HCT116 (cell line): ENCODE measurements around the gene GDAP2. TPM values are rescaled to one million over a fixed set of nuclear protein-coding genes. Genes with fewer than 3 reads are reported as not detected.

ENCODE experiments used
- ATAC-seq: fragments of 200-7000 bp; cut with Tn5 transposase; 2 replicates; pipeline ENCODE4 v1.9.1; 2020; ENCODE audit warnings: mild to moderate bottlenecking, moderate library complexity
- BruUV-seq: library from RNA; stranded (reverse); fragments of 400-500 nt; replicated peaks from 2 replicates; lab custom pipeline; 2021; lab: Mats Ljungman, UMichigan
- CTCF ChIA-PET: fragments of 300-600 bp; sonication (Branson Sonifier 250); formaldehyde crosslinking; loops from one replicate; lab custom pipeline; 2021; ENCODE audit warnings: antibody characterized with exemption; lab: Charles Lee
- POLR2A ChIA-PET: fragments of 300-600, 350-600 bp; sonication (Branson Sonifier 250); formaldehyde crosslinking; loops from one replicate; lab custom pipeline; 2021; ENCODE audit warnings: antibody characterized with exemption; lab: Charles Lee
- RAD21 ChIA-PET, 2 experiments: fragments of 300-600 bp; sonication (Branson Sonifier 250); formaldehyde crosslinking; loops; one replicate each; lab custom pipeline; 2023; ENCODE audit warnings: low total read pairs in 2 of 2; ENCODE audit not compliant: uncharacterized antibody in 2 of 2, unreplicated experiment in 2 of 2, low non-redundant PET in 1 of 2; lab: Charles Lee
- DNase-seq: peaks from one replicate; pipeline ENCODE4 v3.0.0-alpha.2; 2010; ENCODE audit warnings: low read depth, low spot score
- H2AFZ ChIP-seq: fragments of 200-600 bp; shearing (Covaris generic), sonication (generic); 2 replicates; pipeline ENCODE4 v1.6.1; 2017; ENCODE audit warnings: low read depth, mixed run types, mixed read lengths, antibody characterized with exemption, low read length; ENCODE audit not compliant: poor library complexity, severe bottlenecking
- H3K27ac ChIP-seq: 2 replicates; pipeline ENCODE4 v1.5.1; 2012; ENCODE audit warnings: low read depth, low read length
- H3K27me3 ChIP-seq: fragments of 200-600 bp; sonication (generic); 2 replicates; pipeline ENCODE4 v1.6.1; 2016; ENCODE audit warnings: mixed run types, low read length, mixed read lengths; ENCODE audit not compliant: insufficient read depth
- H3K36me3 ChIP-seq, 2 experiments: fragments of 200-500 bp in 1 of 2; fragments of 200-600 bp in 1 of 2; sonication (Bioruptor generic) in 1 of 2; sonication (generic) in 1 of 2; 2 replicates each; pipeline versions ENCODE4 v1.5.1 to v1.6.1; 2014 to 2016; ENCODE audit warnings: low read length in 2 of 2, inconsistent platforms in 1 of 2, mixed read lengths in 1 of 2, mixed run types in 1 of 2; ENCODE audit not compliant: insufficient read depth in 2 of 2, control insufficient read depth in 1 of 2
- H3K4me1 ChIP-seq, 2 experiments: fragments of 200-600 bp in 1 of 2; sonication (generic) in 1 of 2; 2 replicates each; pipeline versions ENCODE4 v1.5.1 to v1.6.1; 2012 to 2017; ENCODE audit warnings: low read length in 2 of 2, inconsistent platforms in 1 of 2, mild to moderate bottlenecking in 1 of 2, mixed read lengths in 1 of 2, mixed run types in 1 of 2, moderate library complexity in 1 of 2; ENCODE audit not compliant: insufficient read depth in 2 of 2, control insufficient read depth in 1 of 2
- H3K4me2 ChIP-seq: fragments of 200-600 bp; sonication (generic); 2 replicates; pipeline ENCODE4 v1.6.1; 2017; ENCODE audit warnings: mixed run types, low read length, mixed read lengths
- H3K4me3 ChIP-seq, 2 experiments: fragments of 200-600 bp in 1 of 2; sonication (generic) in 1 of 2; replicated peaks in 1 of 2; 2 replicates each; pipeline ENCODE4 v1.5.1; 2011 to 2016; ENCODE audit warnings: low read length in 2 of 2, control low read depth in 1 of 2, low read depth in 1 of 2, mild to moderate bottlenecking in 1 of 2, mixed read lengths in 1 of 2, mixed run types in 1 of 2
- H3K79me2 ChIP-seq: fragments of 200-600 bp; sonication (generic); 2 replicates; pipeline ENCODE4 v1.6.1; 2017; ENCODE audit warnings: mild to moderate bottlenecking, mixed run types, low read length, moderate library complexity, mixed read lengths; ENCODE audit not compliant: insufficient read depth
- H3K9ac ChIP-seq: fragments of 200-600 bp; sonication (generic); 2 replicates; pipeline ENCODE4 v1.6.1; 2016; ENCODE audit warnings: low read length, mixed read lengths
- H3K9me2 ChIP-seq: fragments of 200-600 bp; sonication (generic), shearing (Covaris generic); 2 replicates; pipeline ENCODE4 v1.6.1; 2017; ENCODE audit warnings: mixed run types, mild to moderate bottlenecking, moderate library complexity; ENCODE audit not compliant: insufficient read depth
- H3K9me3 ChIP-seq, 2 experiments: fragments of 200-500 bp in 1 of 2; fragments of 200-600 bp in 1 of 2; sonication (Bioruptor generic) in 1 of 2; sonication (generic) in 1 of 2; 2 replicates each; pipeline ENCODE4 v1.6.1; 2014 to 2017; ENCODE audit warnings: low read length in 2 of 2, mixed read lengths in 2 of 2, inconsistent platforms in 1 of 2, low read depth in 1 of 2, mild to moderate bottlenecking in 1 of 2, mixed run types in 1 of 2, moderate library complexity in 1 of 2; ENCODE audit not compliant: control insufficient read depth in 1 of 2, insufficient read depth in 1 of 2
- H4K20me1 ChIP-seq: fragments of 200-600 bp; sonication (generic), shearing (Covaris generic); 2 replicates; pipeline ENCODE4 v1.6.1; 2017; ENCODE audit warnings: mixed run types, mild to moderate bottlenecking, moderate library complexity; ENCODE audit not compliant: insufficient read depth
- CBX3 ChIP-seq: IDR thresholded peaks from 2 replicates; pipeline ENCODE4 v1.6.1; 2012; ENCODE audit warnings: low read depth
- CEBPB ChIP-seq: IDR thresholded peaks from 2 replicates; pipeline ENCODE4 v1.6.1; 2012; ENCODE audit warnings: low read depth
- EGR1 ChIP-seq: IDR thresholded peaks from 2 replicates; pipeline ENCODE4 v1.6.1; 2012; ENCODE audit warnings: low read depth
- ELF1 ChIP-seq: IDR thresholded peaks from 2 replicates; pipeline ENCODE4 v1.6.1; 2012; ENCODE audit warnings: low read depth, borderline replicate concordance
- EZH2 ChIP-seq: fragments of 200-600 bp; sonication (generic); IDR thresholded peaks from 2 replicates; pipeline ENCODE4 v1.6.1; 2017; ENCODE audit warnings: antibody characterized with exemption, mixed run types
- EZH2phosphoT487 ChIP-seq: fragments of 200-600 bp; IDR thresholded peaks from 2 replicates; pipeline ENCODE4 v1.6.1; 2018; ENCODE audit warnings: antibody characterized with exemption, borderline replicate concordance
- FOSL1 ChIP-seq: IDR thresholded peaks from 2 replicates; pipeline ENCODE4 v1.6.1; 2012; ENCODE audit warnings: low read depth
- JUND ChIP-seq: IDR thresholded peaks from 2 replicates; pipeline ENCODE4 v1.6.1; 2012
- POLR2A ChIP-seq: IDR thresholded peaks from 2 replicates; pipeline ENCODE4 v1.7.0; 2011; ENCODE audit warnings: borderline replicate concordance; ENCODE audit not compliant: insufficient read depth, insufficient read length; ENCODE audit errors: extremely low read depth
- POLR2AphosphoS5 ChIP-seq: IDR thresholded peaks from 2 replicates; pipeline ENCODE4 v1.6.1; 2011; ENCODE audit warnings: mild to moderate bottlenecking, low read depth, low read length, moderate library complexity
- SRF ChIP-seq: IDR thresholded peaks from 2 replicates; pipeline ENCODE4 v1.6.1; 2012; ENCODE audit warnings: low read depth
- TCF7L2 ChIP-seq: IDR thresholded peaks from 2 replicates; pipeline ENCODE4 v1.7.0; 2011; ENCODE audit warnings: borderline replicate concordance, inconsistent platforms; ENCODE audit not compliant: insufficient read depth, insufficient read length; ENCODE audit errors: extremely low read depth
- YY1 ChIP-seq: IDR thresholded peaks from 2 replicates; pipeline ENCODE4 v1.6.1; 2011; ENCODE audit warnings: low read length, low read depth, moderate library complexity, mild to moderate bottlenecking; ENCODE audit not compliant: insufficient replicate concordance; ENCODE audit errors: extremely low read depth
- ZFX ChIP-seq: fragments of 450-650 bp; IDR thresholded peaks from 2 replicates; pipeline ENCODE4 v1.6.1; 2017
- ZNF274 ChIP-seq: fragments of 200-500 bp; sonication (Bioruptor generic); IDR thresholded peaks from 2 replicates; pipeline ENCODE4 v1.6.1; 2014; ENCODE audit warnings: mild to moderate bottlenecking, low read depth, low read length, inconsistent platforms
- intact Hi-C: fragments of 100-400 bp; cut with micrococcal nuclease; formaldehyde crosslinking; loops from 2 replicates; pipeline ENCODE4 v1.10.0; 2022
- total RNA-seq: library from RNA; stranded (reverse); gene quantifications from one replicate; pipeline ENCODE4 v1.2.1, GENCODE V29; 2021; ENCODE audit not compliant: unreplicated experiment
- TF ChIP-seq, protein P1 (sequence below): IDR thresholded peaks from 2 replicates; pipeline ENCODE4 v1.6.1; 2012
- TF ChIP-seq, protein P2 (sequence below), 3 experiments: fragments of 200-600 bp in 1 of 3; sonication (generic) in 1 of 3; IDR thresholded peaks in 2 of 3; conservative IDR thresholded peaks in 1 of 3; 2 replicates each; pipeline ENCODE4 v1.5.1; 2012 to 2017; ENCODE audit warnings: low read depth in 2 of 3, low read length in 2 of 3, antibody characterized with exemption in 1 of 3, borderline replicate concordance in 1 of 3, control low read depth in 1 of 3, mild to moderate bottlenecking in 1 of 3, mixed read lengths in 1 of 3, mixed run types in 1 of 3, moderate library complexity in 1 of 3; ENCODE audit not compliant: insufficient read depth in 1 of 3
- TF ChIP-seq, protein P3 (sequence below): IDR thresholded peaks from 2 replicates; pipeline ENCODE4 v1.6.1; 2012
- TF ChIP-seq, protein P4 (sequence below): IDR thresholded peaks from 2 replicates; pipeline ENCODE4 v1.6.1; 2011; ENCODE audit warnings: mild to moderate bottlenecking, low read length, moderate library complexity; ENCODE audit not compliant: insufficient replicate concordance; ENCODE audit errors: extremely low read depth
- TF ChIP-seq, protein P5 (sequence below): IDR thresholded peaks from 2 replicates; pipeline ENCODE4 v1.6.1; 2012; ENCODE audit warnings: low read depth

Gene GDAP2
- total RNA-seq, 1 experiment from 2014 or later = 21.4 TPM

GRCh38 chr1:117834416-117834815 is 95.0 kb downstream of the GDAP2 start:
- no peak overlapping the region for H3K27ac ChIP-seq
- no peaks in the 10 kb centered on the region for H3K9me2 ChIP-seq
- no peaks in the 10 kb centered on the region for H4K20me1 ChIP-seq
- no peak overlapping the region for H2AFZ ChIP-seq
- intact Hi-C loops = no loop called here
- no peak overlapping the region for H3K4me3 ChIP-seq
- ATAC-seq (no peak), DNase-seq (no peak)
- CTCF ChIA-PET = no interaction called here
- H3K9ac ChIP-seq = no peak overlapping the region
- H3K4me1 ChIP-seq = peaks cover 0 to 9% of the 10 kb centered on the region in 2 experiments; a peak in 2 of 4 replicates
- RAD21 ChIA-PET = no interaction called here
- H3K27me3 ChIP-seq = no peaks in the 10 kb centered on the region
- H3K36me3 ChIP-seq = no peaks in the 10 kb centered on the region
- H3K79me2 ChIP-seq = no peaks in the 10 kb centered on the region
- TF ChIP-seq POLR2A = no peak
- TF ChIP-seq POLR2AphosphoS5 = no peak
- TF ChIP-seq CBX3 = no peak
- TF ChIP-seq YY1 = no peak
- TF ChIP-seq, protein P1, sequence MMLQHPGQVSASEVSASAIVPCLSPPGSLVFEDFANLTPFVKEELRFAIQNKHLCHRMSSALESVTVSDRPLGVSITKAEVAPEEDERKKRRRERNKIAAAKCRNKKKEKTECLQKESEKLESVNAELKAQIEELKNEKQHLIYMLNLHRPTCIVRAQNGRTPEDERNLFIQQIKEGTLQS = no peak
- TF ChIP-seq, protein P2, sequence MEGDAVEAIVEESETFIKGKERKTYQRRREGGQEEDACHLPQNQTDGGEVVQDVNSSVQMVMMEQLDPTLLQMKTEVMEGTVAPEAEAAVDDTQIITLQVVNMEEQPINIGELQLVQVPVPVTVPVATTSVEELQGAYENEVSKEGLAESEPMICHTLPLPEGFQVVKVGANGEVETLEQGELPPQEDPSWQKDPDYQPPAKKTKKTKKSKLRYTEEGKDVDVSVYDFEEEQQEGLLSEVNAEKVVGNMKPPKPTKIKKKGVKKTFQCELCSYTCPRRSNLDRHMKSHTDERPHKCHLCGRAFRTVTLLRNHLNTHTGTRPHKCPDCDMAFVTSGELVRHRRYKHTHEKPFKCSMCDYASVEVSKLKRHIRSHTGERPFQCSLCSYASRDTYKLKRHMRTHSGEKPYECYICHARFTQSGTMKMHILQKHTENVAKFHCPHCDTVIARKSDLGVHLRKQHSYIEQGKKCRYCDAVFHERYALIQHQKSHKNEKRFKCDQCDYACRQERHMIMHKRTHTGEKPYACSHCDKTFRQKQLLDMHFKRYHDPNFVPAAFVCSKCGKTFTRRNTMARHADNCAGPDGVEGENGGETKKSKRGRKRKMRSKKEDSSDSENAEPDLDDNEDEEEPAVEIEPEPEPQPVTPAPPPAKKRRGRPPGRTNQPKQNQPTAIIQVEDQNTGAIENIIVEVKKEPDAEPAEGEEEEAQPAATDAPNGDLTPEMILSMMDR (IDR thresholded peaks at IDR 0.05 in 2 of 3, conservative IDR thresholded peaks at IDR 0.05 in 1 of 3; ENCODE audit: borderline replicate concordance in 1 of 3, insufficient read depth in 1 of 3, low read depth in 2 of 3, low read length in 2 of 3) = no peak
- no peak for TF ChIP-seq EZH2
- TF ChIP-seq, protein P3, sequence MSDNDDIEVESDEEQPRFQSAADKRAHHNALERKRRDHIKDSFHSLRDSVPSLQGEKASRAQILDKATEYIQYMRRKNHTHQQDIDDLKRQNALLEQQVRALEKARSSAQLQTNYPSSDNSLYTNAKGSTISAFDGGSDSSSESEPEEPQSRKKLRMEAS = no peak
- no peak for TF ChIP-seq EZH2phosphoT487
- TF ChIP-seq ELF1 = no peak
- TF ChIP-seq, protein P4, sequence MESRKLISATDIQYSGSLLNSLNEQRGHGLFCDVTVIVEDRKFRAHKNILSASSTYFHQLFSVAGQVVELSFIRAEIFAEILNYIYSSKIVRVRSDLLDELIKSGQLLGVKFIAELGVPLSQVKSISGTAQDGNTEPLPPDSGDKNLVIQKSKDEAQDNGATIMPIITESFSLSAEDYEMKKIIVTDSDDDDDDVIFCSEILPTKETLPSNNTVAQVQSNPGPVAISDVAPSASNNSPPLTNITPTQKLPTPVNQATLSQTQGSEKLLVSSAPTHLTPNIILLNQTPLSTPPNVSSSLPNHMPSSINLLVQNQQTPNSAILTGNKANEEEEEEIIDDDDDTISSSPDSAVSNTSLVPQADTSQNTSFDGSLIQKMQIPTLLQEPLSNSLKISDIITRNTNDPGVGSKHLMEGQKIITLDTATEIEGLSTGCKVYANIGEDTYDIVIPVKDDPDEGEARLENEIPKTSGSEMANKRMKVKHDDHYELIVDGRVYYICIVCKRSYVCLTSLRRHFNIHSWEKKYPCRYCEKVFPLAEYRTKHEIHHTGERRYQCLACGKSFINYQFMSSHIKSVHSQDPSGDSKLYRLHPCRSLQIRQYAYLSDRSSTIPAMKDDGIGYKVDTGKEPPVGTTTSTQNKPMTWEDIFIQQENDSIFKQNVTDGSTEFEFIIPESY = no peak
- no peak for TF ChIP-seq SRF
- TF ChIP-seq CEBPB = no peak
- TF ChIP-seq FOSL1 = no peak
- TF ChIP-seq ZFX = no peak
- no peak for TF ChIP-seq TCF7L2
- TF ChIP-seq, protein P5, sequence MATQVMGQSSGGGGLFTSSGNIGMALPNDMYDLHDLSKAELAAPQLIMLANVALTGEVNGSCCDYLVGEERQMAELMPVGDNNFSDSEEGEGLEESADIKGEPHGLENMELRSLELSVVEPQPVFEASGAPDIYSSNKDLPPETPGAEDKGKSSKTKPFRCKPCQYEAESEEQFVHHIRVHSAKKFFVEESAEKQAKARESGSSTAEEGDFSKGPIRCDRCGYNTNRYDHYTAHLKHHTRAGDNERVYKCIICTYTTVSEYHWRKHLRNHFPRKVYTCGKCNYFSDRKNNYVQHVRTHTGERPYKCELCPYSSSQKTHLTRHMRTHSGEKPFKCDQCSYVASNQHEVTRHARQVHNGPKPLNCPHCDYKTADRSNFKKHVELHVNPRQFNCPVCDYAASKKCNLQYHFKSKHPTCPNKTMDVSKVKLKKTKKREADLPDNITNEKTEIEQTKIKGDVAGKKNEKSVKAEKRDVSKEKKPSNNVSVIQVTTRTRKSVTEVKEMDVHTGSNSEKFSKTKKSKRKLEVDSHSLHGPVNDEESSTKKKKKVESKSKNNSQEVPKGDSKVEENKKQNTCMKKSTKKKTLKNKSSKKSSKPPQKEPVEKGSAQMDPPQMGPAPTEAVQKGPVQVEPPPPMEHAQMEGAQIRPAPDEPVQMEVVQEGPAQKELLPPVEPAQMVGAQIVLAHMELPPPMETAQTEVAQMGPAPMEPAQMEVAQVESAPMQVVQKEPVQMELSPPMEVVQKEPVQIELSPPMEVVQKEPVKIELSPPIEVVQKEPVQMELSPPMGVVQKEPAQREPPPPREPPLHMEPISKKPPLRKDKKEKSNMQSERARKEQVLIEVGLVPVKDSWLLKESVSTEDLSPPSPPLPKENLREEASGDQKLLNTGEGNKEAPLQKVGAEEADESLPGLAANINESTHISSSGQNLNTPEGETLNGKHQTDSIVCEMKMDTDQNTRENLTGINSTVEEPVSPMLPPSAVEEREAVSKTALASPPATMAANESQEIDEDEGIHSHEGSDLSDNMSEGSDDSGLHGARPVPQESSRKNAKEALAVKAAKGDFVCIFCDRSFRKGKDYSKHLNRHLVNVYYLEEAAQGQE = no peak
- no peak for TF ChIP-seq JUND
- TF ChIP-seq EGR1 = no peak
- no peak for TF ChIP-seq ZNF274
- no TSS peak for BruUV-seq
- no peak overlapping the region for H3K4me2 ChIP-seq
- no peaks in the 10 kb centered on the region for H3K9me3 ChIP-seq
- POLR2A ChIA-PET = no interaction called here
